Brain microvascular endothelial cell (primary cell): ENCODE results near the gene FGFR4.

Source experiments
- DNase-seq: peaks from one replicate; pipeline ENCODE4 v3.0.0-alpha.2; 2020
- H3K27ac ChIP-seq: fragments of 250-450 bp; sonication (Bioruptor Pico); 2 replicates; pipeline ENCODE4 v1.5.1; 2020; ENCODE audit warnings: mild to moderate bottlenecking, moderate library complexity
- H3K27me3 ChIP-seq: fragments of 250-450 bp; sonication (Bioruptor Pico); replicated peaks from 2 replicates; pipeline ENCODE4 v1.5.1; 2020; ENCODE audit warnings: mild to moderate bottlenecking
- H3K36me3 ChIP-seq: fragments of 250-450 bp; sonication (Bioruptor Pico); replicated peaks from 2 replicates; pipeline ENCODE4 v1.5.1; 2020; ENCODE audit warnings: mild to moderate bottlenecking
- H3K4me3 ChIP-seq: 2 replicates; pipeline ENCODE4 v1.5.1; 2011; ENCODE audit warnings: low read depth, mild to moderate bottlenecking, control low read depth, low read length, moderate library complexity
- in situ Hi-C: cut with HindIII; loops from 2 replicates; pipeline ENCODE4 v1.10.0; 2017; ENCODE audit warnings: low sequenced_read_pairs, low pct_ligation_motif_present
- TF ChIP-seq, protein P1 (sequence below): IDR thresholded peaks from 2 replicates; pipeline ENCODE4 v1.5.1; 2011; ENCODE audit warnings: low read depth, mild to moderate bottlenecking, moderate library complexity, low read length, control low read depth, inconsistent platforms; ENCODE audit errors: missing control alignments

FGFR4 gene

DNA sequence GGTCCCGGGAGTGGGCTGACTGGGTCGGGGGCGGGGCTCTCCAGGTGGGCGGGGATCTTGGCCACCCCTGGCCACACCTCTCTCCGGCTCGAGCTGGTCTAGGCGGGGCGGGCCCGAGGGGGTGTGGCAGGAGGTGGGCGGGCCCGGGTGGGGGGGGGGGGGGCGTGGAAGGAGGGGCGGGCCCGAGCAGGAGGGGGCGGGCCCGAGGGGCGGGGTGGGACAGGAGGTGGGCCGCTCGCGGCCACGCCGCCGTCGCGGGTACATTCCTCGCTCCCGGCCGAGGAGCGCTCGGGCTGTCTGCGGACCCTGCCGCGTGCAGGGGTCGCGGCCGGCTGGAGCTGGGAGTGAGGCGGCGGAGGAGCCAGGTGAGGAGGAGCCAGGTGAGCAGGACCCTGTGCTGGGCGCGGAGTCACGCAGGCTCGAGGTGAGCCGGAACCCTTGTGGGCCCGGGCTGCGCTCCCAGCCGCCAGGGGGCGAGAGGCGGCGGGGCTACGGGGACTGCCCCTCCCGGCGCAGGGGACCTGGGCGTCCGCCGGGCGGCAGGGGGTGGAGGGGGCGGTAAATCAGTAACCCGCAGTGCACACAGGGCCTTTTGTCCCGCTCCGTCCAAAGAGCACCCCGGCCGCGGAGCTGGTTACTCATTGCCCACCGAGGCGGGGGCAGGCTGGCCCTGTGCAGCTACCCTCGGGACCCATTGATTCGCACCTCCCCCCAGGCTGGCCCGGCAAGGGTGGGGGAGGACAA lies at the start of gene FGFR4:
Gene FGFR4, plus strand, starts transcription at position 262 of the 744 bp plus-strand sequence. CDS start 2,688 bp downstream, outside the sequence.
- H3K27me3 ChIP-seq, result no peaks in the 10 kb centered on the region
- no peak within 1 kb of the TSS for H3K27ac ChIP-seq
- peak; percentile 14 for DNase-seq
- no peaks in the 10 kb centered on the region for H3K36me3 ChIP-seq
- TF ChIP-seq, protein P1, sequence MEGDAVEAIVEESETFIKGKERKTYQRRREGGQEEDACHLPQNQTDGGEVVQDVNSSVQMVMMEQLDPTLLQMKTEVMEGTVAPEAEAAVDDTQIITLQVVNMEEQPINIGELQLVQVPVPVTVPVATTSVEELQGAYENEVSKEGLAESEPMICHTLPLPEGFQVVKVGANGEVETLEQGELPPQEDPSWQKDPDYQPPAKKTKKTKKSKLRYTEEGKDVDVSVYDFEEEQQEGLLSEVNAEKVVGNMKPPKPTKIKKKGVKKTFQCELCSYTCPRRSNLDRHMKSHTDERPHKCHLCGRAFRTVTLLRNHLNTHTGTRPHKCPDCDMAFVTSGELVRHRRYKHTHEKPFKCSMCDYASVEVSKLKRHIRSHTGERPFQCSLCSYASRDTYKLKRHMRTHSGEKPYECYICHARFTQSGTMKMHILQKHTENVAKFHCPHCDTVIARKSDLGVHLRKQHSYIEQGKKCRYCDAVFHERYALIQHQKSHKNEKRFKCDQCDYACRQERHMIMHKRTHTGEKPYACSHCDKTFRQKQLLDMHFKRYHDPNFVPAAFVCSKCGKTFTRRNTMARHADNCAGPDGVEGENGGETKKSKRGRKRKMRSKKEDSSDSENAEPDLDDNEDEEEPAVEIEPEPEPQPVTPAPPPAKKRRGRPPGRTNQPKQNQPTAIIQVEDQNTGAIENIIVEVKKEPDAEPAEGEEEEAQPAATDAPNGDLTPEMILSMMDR, result peak; percentile 38
- in situ Hi-C loops, result no loop called here
- H3K4me3 ChIP-seq, result peak within 1 kb of the TSS; percentile 45

DNA sequence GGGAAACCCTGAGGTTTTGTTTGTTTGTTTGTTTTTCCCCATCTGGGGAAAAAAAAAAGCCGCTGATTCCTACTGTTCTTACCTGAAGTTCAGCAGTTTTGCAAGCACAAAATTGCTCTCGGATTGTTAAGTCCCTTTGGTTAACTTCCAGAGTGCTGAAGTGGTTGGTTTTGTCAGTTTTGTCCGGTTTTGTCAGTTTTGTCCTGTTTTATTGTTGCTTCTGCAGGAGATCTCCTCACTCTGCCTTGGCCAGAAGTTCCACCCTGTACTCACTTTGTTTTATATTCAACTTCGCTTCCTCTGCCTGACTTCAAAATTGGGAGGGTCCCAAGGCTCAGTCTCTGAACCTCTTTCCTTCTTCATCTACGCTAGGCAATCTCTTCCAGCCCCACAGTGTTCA lies 49.8 kb upstream of the FGFR4 start:
- TF ChIP-seq, protein P1, result no peak
- H3K27me3 ChIP-seq, result no peaks in the 10 kb centered on the region
- in situ Hi-C loops, result no loop called here
- H3K27ac ChIP-seq, result no peak overlapping the region
- H3K36me3 ChIP-seq, result peaks cover 5% of the 10 kb centered on the region
- H3K4me3 ChIP-seq, result no peak overlapping the region
- no peak for DNase-seq

DNA sequence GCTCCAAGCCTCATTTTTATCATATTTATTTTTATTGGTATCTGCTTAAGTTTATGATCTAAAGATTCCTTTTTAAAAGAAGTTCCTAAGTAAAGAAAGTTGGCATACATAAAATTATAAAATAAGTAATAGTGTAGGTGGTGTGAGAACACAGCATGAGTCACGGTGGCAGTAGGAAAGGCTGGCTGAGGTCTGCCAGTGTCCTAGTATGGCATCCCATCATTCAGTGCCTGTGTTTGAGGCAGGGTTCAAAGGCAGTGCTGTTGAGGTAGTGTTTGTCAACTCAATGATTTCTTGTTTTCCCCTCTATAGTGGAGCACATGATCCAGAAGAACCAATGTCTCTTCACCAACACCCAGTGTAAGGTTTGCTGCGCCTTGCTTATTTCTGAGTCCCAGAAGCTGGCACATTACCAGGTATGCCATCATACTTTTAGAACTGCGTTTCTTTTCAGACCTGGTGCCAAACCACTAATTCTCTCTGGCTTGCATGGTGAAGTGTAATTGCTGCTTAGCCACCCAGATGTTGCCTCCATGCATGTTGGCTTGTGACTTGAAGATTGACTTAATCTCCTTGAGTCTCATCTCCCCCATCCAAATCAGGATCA lies 45.8 kb upstream of the FGFR4 start:
- DNase-seq, result no peak
- no peaks in the 10 kb centered on the region for H3K27me3 ChIP-seq
- in situ Hi-C loops, result no loop called here
- TF ChIP-seq, protein P1, result no peak
- no peak overlapping the region for H3K27ac ChIP-seq
- peaks cover 11% of the 10 kb centered on the region for H3K36me3 ChIP-seq
- H3K4me3 ChIP-seq, result no peak overlapping the region

DNA sequence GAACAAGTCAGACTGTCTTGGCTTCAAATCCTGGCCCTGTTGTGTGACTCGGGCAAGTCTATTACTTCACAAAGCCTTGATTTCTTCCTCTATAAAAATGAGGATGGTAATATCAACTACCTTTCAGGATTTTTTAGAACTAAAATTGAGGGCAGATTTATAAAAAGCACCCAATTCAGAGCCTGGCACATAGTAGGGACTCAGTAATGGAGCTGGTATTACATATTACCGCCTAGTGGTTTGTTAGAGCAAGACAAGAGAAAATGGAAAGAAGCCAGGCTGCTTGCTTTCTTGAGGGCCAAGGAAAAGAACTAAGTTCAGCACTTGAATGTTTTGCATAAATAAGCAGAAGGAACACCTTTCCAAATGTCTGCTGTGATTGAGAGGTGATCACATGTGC lies 44.8 kb upstream of the FGFR4 start:
- Histone ChIP-seq H3K36me3 (peaks cover 11% of the 10 kb centered on the region), H3K4me3 (no peak overlapping the region), H3K27ac (no peak overlapping the region), H3K27me3 (no peaks in the 10 kb centered on the region)
- in situ Hi-C loops, result no loop called here
- DNase-seq, result no peak
- TF ChIP-seq, protein P1, result peak; percentile 3

DNA sequence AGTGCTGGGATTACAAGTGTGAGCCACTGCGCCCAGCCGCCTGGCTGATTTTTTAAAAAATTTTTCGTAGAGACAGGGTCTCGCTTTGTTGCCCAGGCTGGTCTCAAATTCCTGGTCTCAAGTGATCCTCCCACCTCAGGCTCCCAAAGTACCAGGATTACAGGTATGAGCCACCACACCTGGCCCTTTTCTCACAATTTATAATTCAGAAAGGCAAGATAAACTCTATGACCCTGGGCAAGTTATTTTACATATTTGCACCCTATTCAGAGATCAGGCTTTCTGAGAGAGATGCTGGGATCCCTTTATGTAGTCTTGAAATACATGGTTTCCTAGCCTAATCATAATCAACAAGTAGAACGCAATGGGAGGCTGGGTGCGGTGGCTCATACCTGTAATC lies 43.6 kb upstream of the FGFR4 start:
- Histone ChIP-seq H3K4me3 (no peak overlapping the region), H3K27ac (no peak overlapping the region), H3K27me3 (no peaks in the 10 kb centered on the region), H3K36me3 (peaks cover 11% of the 10 kb centered on the region)
- DNase-seq, result no peak
- TF ChIP-seq, protein P1, result no peak
- in situ Hi-C loops, result no loop called here
